Fibroblast of upper back skin (primary cell): Measurements from ENCODE around the gene GPAM.
"Not testable (repeated sequence)": the region's sequence is repeated elsewhere in the genome, so short reads cannot be mapped to it uniquely, and the experiment has no call there.

Source experiments
- DNase-seq: peaks from one replicate; pipeline ENCODE4 v3.0.0-alpha.2; 2013

The GPAM gene

GRCh38 chr10:112183329-112184051 is at the start of gene GPAM:
TSS of gene GPAM (minus strand) at chr10:112183765. CDS start at chr10:112181784, 1,981 bp downstream.
- peak; percentile 90 for DNase-seq

GRCh38 chr10:112232670-112233069 is 49.1 kb upstream of the GPAM start:
- DNase-seq = no peak

- peak; percentile 31 for DNase-seq
These were observed 48.2 kb upstream of the GPAM start for GRCh38 chr10:112231602-112232400.

- peak; percentile 63 for DNase-seq
These were observed 46.9 kb upstream of the GPAM start for GRCh38 chr10:112230325-112230988.

GRCh38 chr10:112229901-112230300 is 46.3 kb upstream of the GPAM start:
- no peak for DNase-seq

- DNase-seq = peak; percentile 52
These were observed 45.5 kb upstream of the GPAM start for GRCh38 chr10:112229096-112229495.

- DNase-seq = not testable (repeated sequence)
These were observed 45.0 kb upstream of the GPAM start for GRCh38 chr10:112228366-112229088.

- peak; percentile 95 for DNase-seq
These were observed 43.9 kb upstream of the GPAM start for GRCh38 chr10:112227331-112227987.

GRCh38 chr10:112226439-112227248 is 43.1 kb upstream of the GPAM start:
- DNase-seq = peak; percentile 48

- no peak for DNase-seq
These were observed 42.3 kb upstream of the GPAM start for GRCh38 chr10:112225771-112226438.

- DNase-seq = no peak
These were observed 41.5 kb upstream of the GPAM start for GRCh38 chr10:112224933-112225529.

GRCh38 chr10:112223725-112224124 is 40.2 kb upstream of the GPAM start:
- peak; percentile 36 for DNase-seq

GRCh38 chr10:112222799-112223198 is 39.2 kb upstream of the GPAM start:
- DNase-seq = no peak

- DNase-seq = peak; percentile 67
These were observed 38.0 kb upstream of the GPAM start for GRCh38 chr10:112221545-112221944.

- no peak for DNase-seq
These were observed 35.4 kb upstream of the GPAM start for GRCh38 chr10:112218960-112219359.

GRCh38 chr10:112218036-112218390 is 34.4 kb upstream of the GPAM start:
- DNase-seq = no peak

- DNase-seq = no peak
These were observed 33.9 kb upstream of the GPAM start for GRCh38 chr10:112217386-112218035.

- no peak for DNase-seq
These were observed 33.4 kb upstream of the GPAM start for GRCh38 chr10:112216966-112217365.

- DNase-seq = no peak
These were observed 32.6 kb upstream of the GPAM start for GRCh38 chr10:112216151-112216550.

GRCh38 chr10:112215342-112215774 is 31.8 kb upstream of the GPAM start:
- DNase-seq = peak; percentile 48
